Suprapubic skin (tissue), 4 donors: ENCODE results near the gene ACP1. TPM values are rescaled to one million over a fixed set of nuclear protein-coding genes. Genes with fewer than 3 reads are reported as not detected.

Source experiments
- DNase-seq, 2 donors: peaks; one replicate each; pipeline ENCODE4 v3.0.0-alpha.2; 2019; ENCODE audit warnings: low spot score in 2 of 2
- H3K27ac ChIP-seq: fragments of 200-600 bp; sonication (generic); one replicate; pipeline ENCODE4 v1.5.1; 2019
- H3K27me3 ChIP-seq: fragments of 200-600 bp; sonication (generic); one replicate; pipeline ENCODE4 v1.5.1; 2019
- H3K36me3 ChIP-seq: fragments of 200-600 bp; sonication (generic); one replicate; pipeline ENCODE4 v1.5.1; 2019
- H3K4me1 ChIP-seq: fragments of 200-600 bp; sonication (generic); one replicate; pipeline ENCODE4 v1.5.1; 2019
- H3K4me3 ChIP-seq: fragments of 200-600 bp; sonication (generic); one replicate; pipeline ENCODE4 v1.5.1; 2019; ENCODE audit warnings: mild to moderate bottlenecking
- H3K9me3 ChIP-seq: fragments of 200-600 bp; sonication (generic); one replicate; pipeline ENCODE4 v1.5.1; 2019
- CTCF ChIP-seq, 2 donors: fragments of 200-600 bp in 1 of 2; fragments of 450-650 bp in 1 of 2; sonication (generic) in 1 of 2; IDR thresholded peaks; one replicate each; pipeline ENCODE4 v1.5.1; 2016 to 2019; ENCODE audit warnings: antibody characterized with exemption in 2 of 2, mild to moderate bottlenecking in 1 of 2, moderate library complexity in 1 of 2
- EP300 ChIP-seq: sonication (generic); formaldehyde crosslinking; IDR thresholded peaks from one replicate; pipeline ENCODE4 v1.6.1; 2017; ENCODE audit warnings: antibody characterized with exemption
- POLR2A ChIP-seq, 2 donors: fragments of 450-650 bp; IDR thresholded peaks; one replicate each; pipeline ENCODE4 v1.6.1; 2017; ENCODE audit warnings: antibody characterized with exemption in 2 of 2, mild to moderate bottlenecking in 2 of 2, moderate library complexity in 2 of 2
- POLR2AphosphoS5 ChIP-seq, 3 donors: sonication (generic); formaldehyde crosslinking; IDR thresholded peaks; one replicate each; pipeline ENCODE4 v1.6.1; 2017; ENCODE audit warnings: antibody characterized with exemption in 3 of 3
- whole genome bisulfite sequencing: methylation state at CpG from one replicate; pipeline ENCODE4 v1.1.5; 2018; 5-methylcytosine and 5-hydroxymethylcytosine counted together
- total RNA-seq, 4 donors: library from RNA; depleted of rRNA; stranded (reverse); fragments of >200 nt; gene quantifications; one replicate each; pipeline ENCODE4 v1.1.0, GENCODE V29; 2016

The ACP1 gene
- total RNA-seq, 4 donors from 2014 or later: 72.4 to 90.8 (median 73.0) TPM

GRCh38 chr2:236993-237539, 27.7 kb upstream of the ACP1 start:
- Histone ChIP-seq H3K9me3 (no peaks in the 10 kb centered on the region), H3K36me3 (peaks cover 25% of the 10 kb centered on the region), H3K27ac (no peak overlapping the region), H3K4me1 (no peaks in the 10 kb centered on the region), H3K4me3 (no peak overlapping the region), H3K27me3 (no peaks in the 10 kb centered on the region)
- no peak for TF ChIP-seq EP300
- TF ChIP-seq POLR2A (IDR thresholded peaks at IDR 0.05): no peak
- no peak for TF ChIP-seq POLR2AphosphoS5 (IDR thresholded peaks at IDR 0.05)
- no peak for TF ChIP-seq CTCF (IDR thresholded peaks at IDR 0.05)
- 94% methylated on average over 6 of the region's 6 CpGs for WGBS
- DNase-seq: no peak

- no peaks in the 10 kb centered on the region for H3K27me3 ChIP-seq
- no peaks in the 10 kb centered on the region for H3K4me1 ChIP-seq
- TF ChIP-seq CTCF (IDR thresholded peaks at IDR 0.05) (no peak), POLR2A (IDR thresholded peaks at IDR 0.05) (no peak), POLR2AphosphoS5 (IDR thresholded peaks at IDR 0.05) (no peak), EP300 (no peak)
- H3K27ac ChIP-seq: no peak overlapping the region
- DNase-seq: no peak
- H3K9me3 ChIP-seq: peaks cover 4% of the 10 kb centered on the region
- WGBS: 78% methylated on average over 6 of the region's 6 CpGs
- no peak overlapping the region for H3K4me3 ChIP-seq
- peaks cover 25% of the 10 kb centered on the region for H3K36me3 ChIP-seq
These were observed 26.9 kb upstream of the ACP1 start for GRCh38 chr2:237878-238277.

GRCh38 chr2:238431-238830, 26.3 kb upstream of the ACP1 start:
- Histone ChIP-seq H3K4me3 (no peak overlapping the region), H3K4me1 (no peaks in the 10 kb centered on the region), H3K36me3 (peaks cover 25% of the 10 kb centered on the region), H3K9me3 (peaks cover 4% of the 10 kb centered on the region), H3K27ac (no peak overlapping the region), H3K27me3 (no peaks in the 10 kb centered on the region)
- 68% methylated on average over 3 of the region's 3 CpGs for WGBS
- DNase-seq: no peak
- TF ChIP-seq POLR2AphosphoS5 (IDR thresholded peaks at IDR 0.05) (no peak), EP300 (no peak), POLR2A (IDR thresholded peaks at IDR 0.05) (no peak), CTCF (IDR thresholded peaks at IDR 0.05) (no peak)

GRCh38 chr2:238869-239268, 25.9 kb upstream of the ACP1 start:
- H3K9me3 ChIP-seq: peaks cover 4% of the 10 kb centered on the region
- H3K27ac ChIP-seq: no peak overlapping the region
- H3K4me1 ChIP-seq: no peaks in the 10 kb centered on the region
- DNase-seq: no peak
- no peak overlapping the region for H3K4me3 ChIP-seq
- WGBS: 91% methylated on average over 5 of the region's 5 CpGs
- no peaks in the 10 kb centered on the region for H3K27me3 ChIP-seq
- TF ChIP-seq POLR2A (IDR thresholded peaks at IDR 0.05) (no peak), POLR2AphosphoS5 (IDR thresholded peaks at IDR 0.05) (no peak), CTCF (IDR thresholded peaks at IDR 0.05) (no peak), EP300 (no peak)
- H3K36me3 ChIP-seq: peaks cover 29% of the 10 kb centered on the region

- Histone ChIP-seq H3K4me1 (no peaks in the 10 kb centered on the region), H3K4me3 (no peak overlapping the region), H3K27me3 (no peaks in the 10 kb centered on the region), H3K36me3 (peaks cover 63% of the 10 kb centered on the region), H3K27ac (no peak overlapping the region), H3K9me3 (peaks cover 4% of the 10 kb centered on the region)
- DNase-seq: no peak
- no peak for TF ChIP-seq POLR2AphosphoS5 (IDR thresholded peaks at IDR 0.05)
- no peak for TF ChIP-seq POLR2A (IDR thresholded peaks at IDR 0.05)
- WGBS: 92% methylated on average over 7 of the region's 7 CpGs
These were observed 20.2 kb upstream of the ACP1 start for GRCh38 chr2:244547-244946.
